ENCODE results near the gene MAPKAPK5. TPM values are rescaled to one million over a fixed set of nuclear protein-coding genes. Genes with fewer than 3 reads are reported as not detected.

MAPKAPK5 gene
- total and polyA plus RNA-seq, 2 experiments from 2014 or later, result 41.5 to 77.0 TPM

DNA sequence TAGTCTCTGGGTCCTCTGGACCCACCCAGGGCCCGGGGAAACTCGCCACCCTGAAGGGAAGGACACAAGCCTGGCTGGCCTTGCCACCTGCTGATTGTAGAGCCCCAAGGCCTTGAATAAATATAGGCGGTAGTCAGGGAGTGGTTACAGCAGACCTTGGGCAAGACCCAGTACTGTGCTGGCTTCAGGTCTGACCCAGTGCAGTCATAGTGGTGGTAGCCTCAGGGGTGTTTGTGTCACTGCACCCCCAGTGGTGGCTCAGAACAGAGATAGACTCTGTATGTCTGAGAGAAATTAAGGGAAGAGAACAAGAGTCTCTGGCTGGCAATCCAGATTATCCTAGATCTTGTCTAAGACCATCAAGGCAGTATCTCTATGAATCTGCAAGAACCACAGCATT, 63.5 kb downstream of the MAPKAPK5 start:
- Mint-ChIP-seq H3K36me3 (ENCODE audit: low read depth) (peaks cover 44% of the 10 kb centered on the region), H3K4me3 (no peak overlapping the region), H3K27me3 (ENCODE audit: insufficient read depth, low read depth, poor library complexity) (peaks cover 3% of the 10 kb centered on the region), H3K9me3 (peaks cover 37% of the 10 kb centered on the region), H3K27ac (no peak overlapping the region), H3K4me1 (0 out of 3 replicates have a peak, but pooled peaks cover 2% of the 10 kb centered on the region)
- Histone ChIP-seq H3K36me3 (ENCODE audit: insufficient read depth) (no peaks in the 10 kb centered on the region), H3K9me2 (ENCODE audit: insufficient read depth) (no peaks in the 10 kb centered on the region), H3K4me1 (ENCODE audit: insufficient read depth) (no peaks in the 10 kb centered on the region), H3K79me2 (replicated peaks; ENCODE audit: insufficient read depth) (no peaks in the 10 kb centered on the region), H3K4me2 (no peak overlapping the region), H3K4me3 (no peak overlapping the region), H4K20me1 (replicated peaks; ENCODE audit: insufficient read depth) (no peaks in the 10 kb centered on the region), H2AFZ (no peak overlapping the region), H3K27ac (ENCODE audit: low read depth) (no peak overlapping the region), H3F3A (replicated peaks; ENCODE audit: low read depth) (no peaks in the 10 kb centered on the region), H3K27me3 (ENCODE audit: insufficient read depth) (no peaks in the 10 kb centered on the region)
- TF ChIP-seq, protein P1, sequence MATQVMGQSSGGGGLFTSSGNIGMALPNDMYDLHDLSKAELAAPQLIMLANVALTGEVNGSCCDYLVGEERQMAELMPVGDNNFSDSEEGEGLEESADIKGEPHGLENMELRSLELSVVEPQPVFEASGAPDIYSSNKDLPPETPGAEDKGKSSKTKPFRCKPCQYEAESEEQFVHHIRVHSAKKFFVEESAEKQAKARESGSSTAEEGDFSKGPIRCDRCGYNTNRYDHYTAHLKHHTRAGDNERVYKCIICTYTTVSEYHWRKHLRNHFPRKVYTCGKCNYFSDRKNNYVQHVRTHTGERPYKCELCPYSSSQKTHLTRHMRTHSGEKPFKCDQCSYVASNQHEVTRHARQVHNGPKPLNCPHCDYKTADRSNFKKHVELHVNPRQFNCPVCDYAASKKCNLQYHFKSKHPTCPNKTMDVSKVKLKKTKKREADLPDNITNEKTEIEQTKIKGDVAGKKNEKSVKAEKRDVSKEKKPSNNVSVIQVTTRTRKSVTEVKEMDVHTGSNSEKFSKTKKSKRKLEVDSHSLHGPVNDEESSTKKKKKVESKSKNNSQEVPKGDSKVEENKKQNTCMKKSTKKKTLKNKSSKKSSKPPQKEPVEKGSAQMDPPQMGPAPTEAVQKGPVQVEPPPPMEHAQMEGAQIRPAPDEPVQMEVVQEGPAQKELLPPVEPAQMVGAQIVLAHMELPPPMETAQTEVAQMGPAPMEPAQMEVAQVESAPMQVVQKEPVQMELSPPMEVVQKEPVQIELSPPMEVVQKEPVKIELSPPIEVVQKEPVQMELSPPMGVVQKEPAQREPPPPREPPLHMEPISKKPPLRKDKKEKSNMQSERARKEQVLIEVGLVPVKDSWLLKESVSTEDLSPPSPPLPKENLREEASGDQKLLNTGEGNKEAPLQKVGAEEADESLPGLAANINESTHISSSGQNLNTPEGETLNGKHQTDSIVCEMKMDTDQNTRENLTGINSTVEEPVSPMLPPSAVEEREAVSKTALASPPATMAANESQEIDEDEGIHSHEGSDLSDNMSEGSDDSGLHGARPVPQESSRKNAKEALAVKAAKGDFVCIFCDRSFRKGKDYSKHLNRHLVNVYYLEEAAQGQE (IDR thresholded peaks at IDR 0.05; ENCODE audit: unreplicated experiment), result no peak
- TF ChIP-seq ZNF114 (CRISPR knock-in tag; IDR thresholded peaks at IDR 0.05) (no peak), EZH2phosphoT487 (IDR thresholded peaks at IDR 0.05; ENCODE audit: unreplicated experiment) (no peak), NANOG (IDR thresholded peaks at IDR 0.05; ENCODE audit: borderline replicate concordance) (no peak), STAT1 (IDR thresholded peaks at IDR 0.05; ENCODE audit: unreplicated experiment) (no peak), ZNF331 (CRISPR knock-in tag; IDR thresholded peaks at IDR 0.05; ENCODE audit: low read depth) (no peak), CREB1 (CRISPR knock-in tag; IDR thresholded peaks at IDR 0.05; ENCODE audit: low read depth) (no peak), JUNB (IDR thresholded peaks at IDR 0.05; ENCODE audit: unreplicated experiment) (no peak), POLR2AphosphoS5 (IDR thresholded peaks at IDR 0.05; ENCODE audit: low read depth) (no peak), EZH2 (IDR thresholded peaks at IDR 0.05; ENCODE audit: low read depth, unreplicated experiment) (no peak)
- TF ChIP-seq, protein P2, sequence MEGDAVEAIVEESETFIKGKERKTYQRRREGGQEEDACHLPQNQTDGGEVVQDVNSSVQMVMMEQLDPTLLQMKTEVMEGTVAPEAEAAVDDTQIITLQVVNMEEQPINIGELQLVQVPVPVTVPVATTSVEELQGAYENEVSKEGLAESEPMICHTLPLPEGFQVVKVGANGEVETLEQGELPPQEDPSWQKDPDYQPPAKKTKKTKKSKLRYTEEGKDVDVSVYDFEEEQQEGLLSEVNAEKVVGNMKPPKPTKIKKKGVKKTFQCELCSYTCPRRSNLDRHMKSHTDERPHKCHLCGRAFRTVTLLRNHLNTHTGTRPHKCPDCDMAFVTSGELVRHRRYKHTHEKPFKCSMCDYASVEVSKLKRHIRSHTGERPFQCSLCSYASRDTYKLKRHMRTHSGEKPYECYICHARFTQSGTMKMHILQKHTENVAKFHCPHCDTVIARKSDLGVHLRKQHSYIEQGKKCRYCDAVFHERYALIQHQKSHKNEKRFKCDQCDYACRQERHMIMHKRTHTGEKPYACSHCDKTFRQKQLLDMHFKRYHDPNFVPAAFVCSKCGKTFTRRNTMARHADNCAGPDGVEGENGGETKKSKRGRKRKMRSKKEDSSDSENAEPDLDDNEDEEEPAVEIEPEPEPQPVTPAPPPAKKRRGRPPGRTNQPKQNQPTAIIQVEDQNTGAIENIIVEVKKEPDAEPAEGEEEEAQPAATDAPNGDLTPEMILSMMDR (conservative IDR thresholded peaks at IDR 0.05; ENCODE audit: low read depth in 2 of 2), result no peak
- TF ChIP-seq, protein P3, sequence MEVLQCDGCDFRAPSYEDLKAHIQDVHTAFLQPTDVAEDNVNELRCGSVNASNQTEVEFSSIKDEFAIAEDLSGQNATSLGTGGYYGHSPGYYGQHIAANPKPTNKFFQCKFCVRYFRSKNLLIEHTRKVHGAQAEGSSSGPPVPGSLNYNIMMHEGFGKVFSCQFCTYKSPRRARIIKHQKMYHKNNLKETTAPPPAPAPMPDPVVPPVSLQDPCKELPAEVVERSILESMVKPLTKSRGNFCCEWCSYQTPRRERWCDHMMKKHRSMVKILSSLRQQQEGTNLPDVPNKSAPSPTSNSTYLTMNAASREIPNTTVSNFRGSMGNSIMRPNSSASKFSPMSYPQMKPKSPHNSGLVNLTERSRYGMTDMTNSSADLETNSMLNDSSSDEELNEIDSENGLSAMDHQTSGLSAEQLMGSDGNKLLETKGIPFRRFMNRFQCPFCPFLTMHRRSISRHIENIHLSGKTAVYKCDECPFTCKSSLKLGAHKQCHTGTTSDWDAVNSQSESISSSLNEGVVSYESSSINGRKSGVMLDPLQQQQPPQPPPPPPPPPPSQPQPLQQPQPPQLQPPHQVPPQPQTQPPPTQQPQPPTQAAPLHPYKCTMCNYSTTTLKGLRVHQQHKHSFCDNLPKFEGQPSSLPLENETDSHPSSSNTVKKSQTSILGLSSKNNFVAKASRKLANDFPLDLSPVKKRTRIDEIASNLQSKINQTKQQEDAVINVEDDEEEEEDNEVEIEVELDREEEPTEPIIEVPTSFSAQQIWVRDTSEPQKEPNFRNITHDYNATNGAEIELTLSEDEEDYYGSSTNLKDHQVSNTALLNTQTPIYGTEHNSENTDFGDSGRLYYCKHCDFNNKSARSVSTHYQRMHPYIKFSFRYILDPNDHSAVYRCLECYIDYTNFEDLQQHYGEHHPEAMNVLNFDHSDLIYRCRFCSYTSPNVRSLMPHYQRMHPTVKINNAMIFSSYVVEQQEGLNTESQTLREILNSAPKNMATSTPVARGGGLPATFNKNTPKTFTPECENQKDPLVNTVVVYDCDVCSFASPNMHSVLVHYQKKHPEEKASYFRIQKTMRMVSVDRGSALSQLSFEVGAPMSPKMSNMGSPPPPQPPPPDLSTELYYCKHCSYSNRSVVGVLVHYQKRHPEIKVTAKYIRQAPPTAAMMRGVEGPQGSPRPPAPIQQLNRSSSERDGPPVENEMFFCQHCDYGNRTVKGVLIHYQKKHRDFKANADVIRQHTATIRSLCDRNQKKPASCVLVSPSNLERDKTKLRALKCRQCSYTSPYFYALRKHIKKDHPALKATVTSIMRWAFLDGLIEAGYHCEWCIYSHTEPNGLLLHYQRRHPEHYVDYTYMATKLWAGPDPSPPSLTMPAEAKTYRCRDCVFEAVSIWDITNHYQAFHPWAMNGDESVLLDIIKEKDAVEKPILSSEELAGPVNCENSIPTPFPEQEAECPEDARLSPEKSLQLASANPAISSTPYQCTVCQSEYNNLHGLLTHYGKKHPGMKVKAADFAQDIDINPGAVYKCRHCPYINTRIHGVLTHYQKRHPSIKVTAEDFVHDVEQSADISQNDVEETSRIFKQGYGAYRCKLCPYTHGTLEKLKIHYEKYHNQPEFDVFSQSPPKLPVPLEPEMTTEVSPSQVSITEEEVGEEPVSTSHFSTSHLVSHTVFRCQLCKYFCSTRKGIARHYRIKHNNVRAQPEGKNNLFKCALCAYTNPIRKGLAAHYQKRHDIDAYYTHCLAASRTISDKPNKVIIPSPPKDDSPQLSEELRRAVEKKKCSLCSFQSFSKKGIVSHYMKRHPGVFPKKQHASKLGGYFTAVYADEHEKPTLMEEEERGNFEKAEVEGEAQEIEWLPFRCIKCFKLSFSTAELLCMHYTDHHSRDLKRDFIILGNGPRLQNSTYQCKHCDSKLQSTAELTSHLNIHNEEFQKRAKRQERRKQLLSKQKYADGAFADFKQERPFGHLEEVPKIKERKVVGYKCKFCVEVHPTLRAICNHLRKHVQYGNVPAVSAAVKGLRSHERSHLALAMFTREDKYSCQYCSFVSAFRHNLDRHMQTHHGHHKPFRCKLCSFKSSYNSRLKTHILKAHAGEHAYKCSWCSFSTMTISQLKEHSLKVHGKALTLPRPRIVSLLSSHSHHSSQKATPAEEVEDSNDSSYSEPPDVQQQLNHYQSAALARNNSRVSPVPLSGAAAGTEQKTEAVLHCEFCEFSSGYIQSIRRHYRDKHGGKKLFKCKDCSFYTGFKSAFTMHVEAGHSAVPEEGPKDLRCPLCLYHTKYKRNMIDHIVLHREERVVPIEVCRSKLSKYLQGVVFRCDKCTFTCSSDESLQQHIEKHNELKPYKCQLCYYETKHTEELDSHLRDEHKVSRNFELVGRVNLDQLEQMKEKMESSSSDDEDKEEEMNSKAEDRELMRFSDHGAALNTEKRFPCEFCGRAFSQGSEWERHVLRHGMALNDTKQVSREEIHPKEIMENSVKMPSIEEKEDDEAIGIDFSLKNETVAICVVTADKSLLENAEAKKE (CRISPR knock-in tag; IDR thresholded peaks at IDR 0.05), result no peak
- TF ChIP-seq, protein P4, sequence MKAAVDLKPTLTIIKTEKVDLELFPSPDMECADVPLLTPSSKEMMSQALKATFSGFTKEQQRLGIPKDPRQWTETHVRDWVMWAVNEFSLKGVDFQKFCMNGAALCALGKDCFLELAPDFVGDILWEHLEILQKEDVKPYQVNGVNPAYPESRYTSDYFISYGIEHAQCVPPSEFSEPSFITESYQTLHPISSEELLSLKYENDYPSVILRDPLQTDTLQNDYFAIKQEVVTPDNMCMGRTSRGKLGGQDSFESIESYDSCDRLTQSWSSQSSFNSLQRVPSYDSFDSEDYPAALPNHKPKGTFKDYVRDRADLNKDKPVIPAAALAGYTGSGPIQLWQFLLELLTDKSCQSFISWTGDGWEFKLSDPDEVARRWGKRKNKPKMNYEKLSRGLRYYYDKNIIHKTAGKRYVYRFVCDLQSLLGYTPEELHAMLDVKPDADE (IDR thresholded peaks at IDR 0.05), result no peak
- peak; percentile 53 for ATAC-seq
- no peak for DNase-seq (ENCODE audit: low spot score)
